ENCODE measurements around the gene DUSP7.

The DUSP7 gene

GRCh38 chr3:52086976-52087663, 30.7 kb upstream of the DUSP7 start:
- no peak for DNase-seq (ENCODE audit: low read depth, low spot score)

- no peak for DNase-seq (ENCODE audit: low read depth, low spot score)
These were observed 30.1 kb upstream of the DUSP7 start for GRCh38 chr3:52086461-52086860.

- no peak for DNase-seq (ENCODE audit: low read depth, low spot score)
These were observed 29.4 kb upstream of the DUSP7 start for GRCh38 chr3:52085681-52086282.

- no peak for DNase-seq (ENCODE audit: low read depth, low spot score)
These were observed 28.7 kb upstream of the DUSP7 start for GRCh38 chr3:52084954-52085680.

GRCh38 chr3:52084216-52084945, 28.0 kb upstream of the DUSP7 start:
- DNase-seq (ENCODE audit: low read depth, low spot score) = no peak

GRCh38 chr3:52083556-52084087, 27.3 kb upstream of the DUSP7 start:
- no peak for DNase-seq (ENCODE audit: low read depth, low spot score)

GRCh38 chr3:52082951-52083350, 26.6 kb upstream of the DUSP7 start:
- no peak for DNase-seq (ENCODE audit: low read depth, low spot score)

GRCh38 chr3:52080830-52081719, 24.7 kb upstream of the DUSP7 start:
- no peak for DNase-seq (ENCODE audit: low read depth, low spot score)

- DNase-seq (ENCODE audit: low read depth, low spot score) = no peak
These were observed 23.6 kb upstream of the DUSP7 start for GRCh38 chr3:52079958-52080357.

- DNase-seq (ENCODE audit: low read depth, low spot score) = no peak
These were observed 22.6 kb upstream of the DUSP7 start for GRCh38 chr3:52078781-52079560.

- no peak for DNase-seq (ENCODE audit: low read depth, low spot score)
These were observed 21.6 kb upstream of the DUSP7 start for GRCh38 chr3:52077925-52078324.

GRCh38 chr3:52076896-52077780, 20.8 kb upstream of the DUSP7 start:
- no peak for DNase-seq (ENCODE audit: low read depth, low spot score)

GRCh38 chr3:52073490-52073889, 17.1 kb upstream of the DUSP7 start:
- DNase-seq (ENCODE audit: low read depth, low spot score) = no peak

GRCh38 chr3:52072471-52072870, 16.1 kb upstream of the DUSP7 start:
- DNase-seq (ENCODE audit: low read depth, low spot score) = no peak

- no peak for DNase-seq (ENCODE audit: low read depth, low spot score)
These were observed 15.6 kb upstream of the DUSP7 start for GRCh38 chr3:52072020-52072419.

- no peak for DNase-seq (ENCODE audit: low read depth, low spot score)
These were observed 14.6 kb upstream of the DUSP7 start for GRCh38 chr3:52070724-52071621.

GRCh38 chr3:52069855-52070254, 13.5 kb upstream of the DUSP7 start:
- DNase-seq (ENCODE audit: low read depth, low spot score) = no peak

GRCh38 chr3:52069135-52069534, 12.8 kb upstream of the DUSP7 start:
- DNase-seq (ENCODE audit: low read depth, low spot score) = no peak

Measured in iPS DF 19.7 (cell line).